Measurements from ENCODE around the gene MYBPC3. TPM values are rescaled to one million over a fixed set of nuclear protein-coding genes. Genes with fewer than 3 reads are reported as not detected.
"Not testable (repeated sequence)": the region's sequence is repeated elsewhere in the genome, so short reads cannot be mapped to it uniquely, and the experiment has no call there.

MYBPC3 gene
- total RNA-seq, 2 experiments from 2014 or later, result not detected

DNA sequence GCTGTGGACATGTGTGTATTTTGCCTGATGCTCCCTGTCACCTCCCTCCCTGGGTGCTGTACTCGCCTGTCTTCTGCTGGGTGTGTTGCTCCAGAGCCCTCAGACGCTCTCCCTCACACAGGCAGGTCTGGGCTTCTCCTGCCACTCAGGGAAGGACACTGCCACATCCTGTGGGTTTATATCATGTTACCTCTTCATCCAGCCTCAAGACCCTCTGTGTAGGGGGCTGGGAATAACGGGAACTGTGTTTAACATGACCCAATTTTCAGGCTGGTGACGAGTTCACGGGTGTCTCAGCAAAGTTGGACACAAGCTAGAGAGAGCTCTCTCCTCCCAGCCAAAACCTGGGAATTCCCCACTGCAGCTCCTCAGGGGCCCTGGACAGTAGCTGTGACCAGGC is 24.6 kb downstream of the MYBPC3 start:
- H3K4me1 Mint-ChIP-seq, result no peaks in the 10 kb centered on the region
- ATAC-seq (no peak), DNase-seq (no peak)
- no peaks in the 10 kb centered on the region for H3K9me3 Mint-ChIP-seq (ENCODE audit: low read depth)
- H3K36me3 Mint-ChIP-seq, result peaks cover 10% of the 10 kb centered on the region
- CTCF ChIA-PET, result no interaction called here
- H3K27ac Mint-ChIP-seq, result no peak overlapping the region
- H3K27me3 Mint-ChIP-seq, result no peaks in the 10 kb centered on the region
- H3K4me3 Mint-ChIP-seq, result no peak overlapping the region

DNA sequence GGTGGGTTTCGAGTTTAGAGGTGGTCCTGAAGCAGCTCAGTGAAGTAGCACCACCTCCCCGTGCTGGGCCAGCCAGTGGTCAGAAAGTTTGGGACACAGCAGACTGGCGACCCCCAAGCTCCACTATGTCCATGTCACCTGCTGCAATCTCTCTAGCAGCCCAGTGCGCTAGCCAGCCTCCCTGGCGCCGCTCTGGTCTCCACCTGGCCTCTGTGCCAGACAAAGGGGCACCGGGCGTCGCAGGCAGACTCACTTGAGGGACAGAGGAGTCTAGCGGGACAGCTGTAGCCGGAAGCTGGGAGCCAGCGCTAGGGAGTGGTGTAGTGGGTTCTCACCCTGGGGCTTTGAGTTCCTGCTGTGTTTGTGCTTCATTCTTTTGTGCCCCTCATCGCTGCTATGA is 25.5 kb downstream of the MYBPC3 start:
- no peaks in the 10 kb centered on the region for H3K9me3 Mint-ChIP-seq (ENCODE audit: low read depth)

DNA sequence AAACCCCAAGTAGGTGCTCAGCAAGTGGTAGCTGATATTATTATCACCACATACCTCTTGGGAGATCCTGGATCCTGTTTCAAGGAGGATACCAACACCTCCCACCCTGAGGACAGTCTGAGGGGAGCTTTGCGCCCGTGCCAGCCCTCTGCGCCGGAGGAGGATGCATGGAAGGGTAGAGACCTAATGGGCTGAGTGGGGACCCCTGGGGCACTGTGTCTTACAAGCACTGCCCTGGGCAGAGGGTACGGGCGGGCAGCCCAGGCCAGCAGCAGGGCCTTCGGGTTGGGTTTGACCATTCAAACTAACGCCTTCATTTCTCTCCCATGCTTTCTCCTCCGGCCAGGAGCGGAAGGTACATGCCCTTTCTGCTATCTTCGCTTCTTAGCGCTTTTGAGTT is 26.3 kb downstream of the MYBPC3 start:
- H3K27ac Mint-ChIP-seq, result no peak overlapping the region
- ATAC-seq (no peak), DNase-seq (no peak)
- H3K36me3 Mint-ChIP-seq, result peaks cover 13% of the 10 kb centered on the region
- no peaks in the 10 kb centered on the region for H3K9me3 Mint-ChIP-seq (ENCODE audit: low read depth)
- CTCF ChIA-PET, result interaction anchor here (1.1 to 1.4 kb wide), 3 partner anchors 17 to 86 kb away, joined by 3 to 6 read pairs (median 3); no protein-coding TSS in a partner anchor
- H3K4me1 Mint-ChIP-seq, result no peaks in the 10 kb centered on the region
- no peaks in the 10 kb centered on the region for H3K27me3 Mint-ChIP-seq
- H3K4me3 Mint-ChIP-seq, result no peak overlapping the region

More for the DNA sequence above, 25.5 kb downstream of the MYBPC3 start:
- Mint-ChIP-seq H3K27ac (no peak overlapping the region), H3K36me3 (peaks cover 10% of the 10 kb centered on the region), H3K4me1 (no peaks in the 10 kb centered on the region), H3K4me3 (no peak overlapping the region), H3K27me3 (no peaks in the 10 kb centered on the region)
- DNase-seq (no peak), ATAC-seq (no peak)
- CTCF ChIA-PET, result interaction anchor here (1.1 to 1.4 kb wide), 2 partner anchors 18 to 47 kb away, joined by 3 to 6 read pairs; no protein-coding TSS in a partner anchor

DNA sequence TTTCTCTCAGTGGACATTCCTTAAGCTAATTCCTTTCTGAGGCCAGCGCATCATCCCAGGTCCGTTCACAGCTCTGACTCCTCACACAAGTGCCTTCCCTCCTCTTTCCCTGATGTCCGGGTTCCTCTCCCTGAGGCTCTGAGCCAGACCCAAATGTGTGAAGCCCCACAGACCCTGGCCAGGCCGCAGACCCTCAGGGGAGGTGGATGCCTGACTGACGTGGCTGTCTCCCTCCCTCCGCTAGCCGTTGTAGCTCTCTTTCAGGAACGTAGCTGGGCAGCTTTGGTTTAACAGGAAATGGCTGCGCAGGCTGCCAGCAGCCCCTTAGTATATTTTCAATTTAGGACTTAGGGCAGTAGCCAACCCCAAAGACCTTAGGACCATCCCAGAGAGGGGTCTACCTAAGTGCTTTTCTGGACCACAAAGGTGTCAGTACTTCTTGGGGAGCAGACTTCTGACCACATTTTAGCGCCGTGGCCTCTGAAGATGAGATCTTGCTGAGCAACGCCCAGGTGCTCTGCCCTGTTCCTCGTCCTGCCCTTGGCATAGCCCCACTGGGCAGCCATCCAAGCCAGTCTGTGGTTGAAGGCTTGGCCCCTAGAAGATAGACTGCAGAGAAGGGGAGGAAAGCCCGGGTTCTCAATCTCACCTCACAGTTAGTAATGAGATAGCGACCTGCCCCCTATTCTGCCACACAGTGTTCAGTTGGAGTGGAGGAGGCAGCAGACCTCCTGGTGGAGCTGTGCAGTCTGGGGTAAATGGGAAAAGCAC is 27.0 kb downstream of the MYBPC3 start:
- no peaks in the 10 kb centered on the region for H3K9me3 Mint-ChIP-seq (ENCODE audit: low read depth)
- no peaks in the 10 kb centered on the region for H3K4me1 Mint-ChIP-seq
- no peak overlapping the region for H3K27ac Mint-ChIP-seq
- no peaks in the 10 kb centered on the region for H3K27me3 Mint-ChIP-seq
- no peak for ATAC-seq
- peaks cover 15% of the 10 kb centered on the region for H3K36me3 Mint-ChIP-seq
- no peak overlapping the region for H3K4me3 Mint-ChIP-seq
- DNase-seq, result no peak
- CTCF ChIA-PET, result interaction anchor here (1.1 to 1.4 kb wide), 2 partner anchors 49 to 87 kb away, joined by 3 to 6 read pairs; no protein-coding TSS in a partner anchor

- H3K27me3 Mint-ChIP-seq, result no peaks in the 10 kb centered on the region
- DNase-seq (no peak), ATAC-seq (no peak)
- H3K27ac Mint-ChIP-seq, result no peak overlapping the region
- no peaks in the 10 kb centered on the region for H3K9me3 Mint-ChIP-seq (ENCODE audit: low read depth)
- peaks cover 15% of the 10 kb centered on the region for H3K36me3 Mint-ChIP-seq
- CTCF ChIA-PET, result no interaction called here
- no peaks in the 10 kb centered on the region for H3K4me1 Mint-ChIP-seq
- H3K4me3 Mint-ChIP-seq, result no peak overlapping the region
These were observed 28.0 kb downstream of the MYBPC3 start for GRCh38 chr11:47324520-47324919.

GRCh38 chr11:47318166-47318565 is 34.3 kb downstream of the MYBPC3 start:
- no peak overlapping the region for H3K4me3 Mint-ChIP-seq
- H3K36me3 Mint-ChIP-seq, result peaks cover 35% of the 10 kb centered on the region
- CTCF ChIA-PET, result no interaction called here
- peaks cover 4% of the 10 kb centered on the region for H3K4me1 Mint-ChIP-seq
- no peaks in the 10 kb centered on the region for H3K27me3 Mint-ChIP-seq
- ATAC-seq (no peak), DNase-seq (no peak)
- no peak overlapping the region for H3K27ac Mint-ChIP-seq
- no peaks in the 10 kb centered on the region for H3K9me3 Mint-ChIP-seq (ENCODE audit: low read depth)

DNA sequence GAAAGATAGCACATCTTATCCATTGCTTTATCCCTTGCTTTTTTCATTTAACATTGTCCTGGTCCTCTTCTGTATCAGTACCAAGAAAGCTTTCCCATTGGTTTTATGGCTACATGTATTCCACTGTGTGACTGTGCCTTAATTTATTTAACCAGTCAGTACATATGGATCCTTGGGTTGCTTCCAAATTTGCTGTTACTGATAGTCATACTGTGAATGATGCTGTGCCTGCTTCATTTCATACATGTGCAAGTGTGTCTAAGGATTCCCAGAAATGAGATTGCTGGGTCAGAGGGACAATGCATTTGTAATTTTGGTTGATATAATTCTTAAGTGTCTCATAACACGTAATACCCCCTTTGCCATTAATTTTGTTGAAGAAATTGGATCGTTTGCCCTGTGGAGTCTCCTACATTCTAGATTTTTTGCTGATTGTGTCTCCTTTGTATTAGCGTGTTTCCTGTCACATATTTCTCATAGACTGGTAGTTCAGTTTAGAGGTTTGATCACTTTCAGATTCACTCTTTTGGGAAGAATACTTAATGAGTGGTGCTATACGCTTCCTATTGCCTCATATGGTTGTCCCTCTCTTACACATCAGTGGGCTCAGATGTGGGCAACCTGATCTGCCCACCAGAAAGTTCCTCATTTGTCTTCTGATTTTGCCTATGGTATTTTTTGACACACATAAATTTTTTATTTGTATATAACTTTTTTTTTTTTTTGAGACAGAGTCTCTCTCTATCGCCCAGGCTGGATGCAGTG is 35.3 kb downstream of the MYBPC3 start:
- no peak for ATAC-seq
- Mint-ChIP-seq H3K9me3 (ENCODE audit: low read depth) (no peaks in the 10 kb centered on the region), H3K27ac (peak overlapping the region; percentile 3), H3K4me1 (peaks cover 4% of the 10 kb centered on the region), H3K27me3 (no peaks in the 10 kb centered on the region), H3K36me3 (peaks cover 37% of the 10 kb centered on the region), H3K4me3 (no peak overlapping the region)
- CTCF ChIA-PET, result no interaction called here
- no peak for DNase-seq

GRCh38 chr11:47316501-47316900 is 36.0 kb downstream of the MYBPC3 start:
- H3K27ac Mint-ChIP-seq; DNase-seq; H3K27me3 Mint-ChIP-seq; H3K9me3 Mint-ChIP-seq (ENCODE audit: low read depth); H3K4me1 Mint-ChIP-seq; H3K4me3 Mint-ChIP-seq; ATAC-seq; CTCF ChIA-PET: not testable (repeated sequence)
- peaks cover 41% of the 10 kb centered on the region for H3K36me3 Mint-ChIP-seq

GRCh38 chr11:47314992-47315391 is 37.5 kb downstream of the MYBPC3 start:
- Mint-ChIP-seq H3K27me3 (no peaks in the 10 kb centered on the region), H3K27ac (no peak overlapping the region), H3K36me3 (peaks cover 45% of the 10 kb centered on the region), H3K4me1 (peaks cover 4% of the 10 kb centered on the region), H3K9me3 (ENCODE audit: low read depth) (no peaks in the 10 kb centered on the region), H3K4me3 (no peak overlapping the region)
- ATAC-seq, result no peak
- no peak for DNase-seq
- CTCF ChIA-PET, result interaction anchor here (0.6 kb wide), 1 partner anchor 11 kb away, joined by 3 read pairs; no protein-coding TSS in a partner anchor

- Mint-ChIP-seq H3K4me3 (no peak overlapping the region), H3K27me3 (no peaks in the 10 kb centered on the region), H3K27ac (no peak overlapping the region), H3K4me1 (peaks cover 1% of the 10 kb centered on the region), H3K36me3 (peaks cover 54% of the 10 kb centered on the region), H3K9me3 (ENCODE audit: low read depth) (no peaks in the 10 kb centered on the region)
- ATAC-seq, result no peak
- CTCF ChIA-PET, result no interaction called here
- DNase-seq, result no peak
These were observed 44.3 kb downstream of the MYBPC3 start for GRCh38 chr11:47308050-47308823.

GRCh38 chr11:47306484-47306844 is 46.0 kb downstream of the MYBPC3 start:
- H3K4me1 Mint-ChIP-seq, result peaks cover 11% of the 10 kb centered on the region
- no peaks in the 10 kb centered on the region for H3K27me3 Mint-ChIP-seq
- ATAC-seq (no peak), DNase-seq (no peak)
- no peak overlapping the region for H3K27ac Mint-ChIP-seq
- CTCF ChIA-PET, result interaction anchor here (1.3 kb wide), 1 partner anchor 15 kb away, joined by 6 read pairs; no protein-coding TSS in a partner anchor
- H3K36me3 Mint-ChIP-seq, result peaks cover 60% of the 10 kb centered on the region
- peaks cover 10% of the 10 kb centered on the region for H3K9me3 Mint-ChIP-seq (ENCODE audit: low read depth)
- no peak overlapping the region for H3K4me3 Mint-ChIP-seq

DNA sequence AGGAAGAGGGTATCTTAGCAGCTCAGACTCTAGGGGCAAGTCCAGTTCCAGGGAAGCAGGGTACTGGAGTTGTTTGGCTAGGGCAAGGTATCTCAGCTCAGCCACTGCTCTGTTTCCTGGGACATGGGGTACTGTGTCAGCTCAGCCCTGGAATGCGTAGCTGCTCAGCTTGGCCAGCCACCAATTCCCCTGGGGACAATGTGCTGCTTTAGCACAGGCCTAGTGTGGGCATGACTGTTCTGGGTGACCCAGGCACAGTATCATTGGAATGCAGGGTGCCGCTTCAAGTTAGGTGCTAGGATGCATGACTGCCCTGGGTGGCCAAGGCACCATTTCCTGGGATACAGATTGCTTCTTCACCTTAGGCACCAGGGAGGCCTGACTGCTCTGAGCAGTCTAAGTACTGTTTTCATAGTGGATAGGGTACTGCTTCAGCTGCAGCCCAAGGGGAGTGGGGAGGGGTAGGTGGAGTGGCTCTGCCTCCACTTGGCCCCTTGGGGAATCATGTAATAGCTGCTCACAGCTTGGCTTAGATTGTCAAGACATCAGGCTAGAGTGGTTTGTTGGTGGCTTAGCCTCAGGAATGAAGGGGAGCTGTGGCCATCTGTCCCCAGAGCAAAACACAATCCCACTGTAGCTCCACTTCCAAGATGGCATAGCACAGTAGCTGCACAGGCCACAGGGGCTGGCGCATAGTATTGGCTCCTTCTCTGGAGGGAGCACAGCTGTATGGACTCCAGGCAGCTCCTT is 46.6 kb downstream of the MYBPC3 start:
- ATAC-seq (no peak), DNase-seq (no peak)
- no peaks in the 10 kb centered on the region for H3K27me3 Mint-ChIP-seq
- no peak overlapping the region for H3K27ac Mint-ChIP-seq
- no peak overlapping the region for H3K4me3 Mint-ChIP-seq
- peaks cover 60% of the 10 kb centered on the region for H3K36me3 Mint-ChIP-seq
- CTCF ChIA-PET, result interaction anchor here (1.3 kb wide), 1 partner anchor 16 kb away, joined by 6 read pairs; no protein-coding TSS in a partner anchor
- peaks cover 10% of the 10 kb centered on the region for H3K9me3 Mint-ChIP-seq (ENCODE audit: low read depth)
- peaks cover 11% of the 10 kb centered on the region for H3K4me1 Mint-ChIP-seq

- ATAC-seq, result no peak
- Mint-ChIP-seq H3K36me3 (peaks cover 69% of the 10 kb centered on the region), H3K4me1 (peaks cover 11% of the 10 kb centered on the region), H3K27me3 (no peaks in the 10 kb centered on the region), H3K4me3 (no peak overlapping the region), H3K27ac (no peak overlapping the region), H3K9me3 (ENCODE audit: low read depth) (peaks cover 14% of the 10 kb centered on the region)
- no peak for DNase-seq
- CTCF ChIA-PET, result interaction anchor here (1.2 kb wide), 1 partner anchor 152 kb away, joined by 4 read pairs; no protein-coding TSS in a partner anchor
These were observed 49.6 kb downstream of the MYBPC3 start for GRCh38 chr11:47302853-47303252.

Measured in activated CD8-positive, alpha-beta memory T cell treated with anti-CD3 and anti-CD28 coated beads, Interleukin-2, amount 10 ng/mL, durations not matched to agents 7 days and 5 days (primary cell).